ENCODE data around the gene TMEM98. TPM values are rescaled to one million over a fixed set of nuclear protein-coding genes. Genes with fewer than 3 reads are reported as not detected.
A peak's percentile ranks its signal among the peaks of the same experiment; 100 is the strongest.
"Not testable (repeated sequence)": the region's sequence is repeated elsewhere in the genome, so short reads cannot be mapped to it uniquely, and the experiment has no call there.

Gene TMEM98
- total RNA-seq, 2 experiments from 2014 or later = 0.35 to 1.2 TPM

DNA sequence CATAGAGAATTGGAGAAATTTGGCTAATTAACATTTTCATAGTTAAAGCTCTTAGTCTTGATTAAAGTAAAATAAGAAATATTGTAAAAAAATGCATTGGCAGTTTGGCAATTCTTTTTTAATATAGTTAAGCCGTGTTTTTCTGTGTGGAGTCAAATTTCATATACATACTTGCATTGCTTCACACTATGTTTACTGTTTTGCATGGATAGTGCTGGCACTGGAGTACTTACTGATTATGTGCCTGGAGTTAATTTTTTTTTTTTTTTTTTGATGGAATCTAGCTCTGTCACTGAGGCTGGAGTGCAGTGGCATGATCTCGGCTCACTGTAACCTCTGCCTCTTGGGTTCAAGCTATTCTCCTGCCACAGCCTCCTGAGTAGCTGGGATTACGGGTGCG is 8.1 kb upstream of the TMEM98 start:
- ATAC-seq; H3K36me3 Mint-ChIP-seq; H3K27ac Mint-ChIP-seq; H3K9me3 Mint-ChIP-seq (ENCODE audit: low read depth); H3K27me3 Mint-ChIP-seq; H3K4me3 Mint-ChIP-seq; DNase-seq: not testable (repeated sequence)
- H3K4me1 Mint-ChIP-seq = peaks cover 35% of the 10 kb centered on the region
- CTCF ChIA-PET = interaction anchor here (1.5 to 2.0 kb wide), 2 partner anchors 17 to 43 kb away, joined by 4 to 10 read pairs; partner anchors contain the start of gene MYO1D

DNA sequence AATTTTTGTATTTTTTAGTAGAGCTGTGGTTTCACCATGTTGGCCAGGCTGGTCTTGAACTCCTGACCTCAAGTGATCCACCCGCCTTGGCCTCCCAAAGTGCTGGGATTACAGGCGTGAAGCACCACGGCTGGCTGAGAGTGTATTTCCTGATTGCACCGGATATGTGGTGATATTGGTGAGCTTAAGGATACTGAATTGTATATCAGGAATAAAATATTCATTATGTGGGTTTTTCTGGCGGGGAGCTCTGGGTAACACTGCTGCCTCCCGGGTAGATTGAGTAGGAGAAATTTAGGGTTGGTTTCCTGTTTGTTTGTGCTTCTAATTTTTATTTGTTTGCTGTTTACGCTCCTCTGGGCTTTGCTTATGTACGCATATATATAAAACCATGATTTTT is 7.7 kb upstream of the TMEM98 start:
- CTCF ChIA-PET = interaction anchor here (1.0 to 2.0 kb wide), 4 partner anchors 9 to 44 kb away, joined by 4 to 10 read pairs (median 6); partner anchors contain the start of gene MYO1D
- Mint-ChIP-seq H3K4me3 (no peak overlapping the region), H3K27ac (no peak overlapping the region), H3K4me1 (peaks cover 31% of the 10 kb centered on the region), H3K36me3 (no peaks in the 10 kb centered on the region), H3K9me3 (ENCODE audit: low read depth) (no peaks in the 10 kb centered on the region), H3K27me3 (peaks cover 7% of the 10 kb centered on the region)
- DNase-seq (no peak), ATAC-seq (no peak)

DNA sequence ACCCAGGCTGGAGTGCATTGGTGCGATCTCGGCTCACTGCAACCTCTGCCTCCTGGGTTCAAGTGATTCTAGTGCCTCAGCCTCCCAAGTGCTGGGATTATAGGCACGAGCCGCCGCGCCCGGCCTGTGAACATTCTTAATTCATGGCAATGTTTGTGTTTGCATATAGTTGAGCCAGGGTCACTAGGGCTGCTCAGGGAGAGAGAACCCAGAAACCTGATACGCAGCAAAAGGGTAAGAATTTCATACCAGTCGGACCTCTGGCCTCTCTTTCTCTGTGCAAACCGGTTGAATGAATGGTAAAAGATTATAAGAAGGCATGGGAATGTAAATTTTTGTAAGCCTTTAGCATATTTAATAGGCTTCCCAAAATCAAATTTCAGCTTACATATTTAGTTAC is 6.9 kb upstream of the TMEM98 start:
- ATAC-seq = no peak
- no peak overlapping the region for H3K27ac Mint-ChIP-seq
- CTCF ChIA-PET = interaction anchor here (1.0 to 2.0 kb wide), 3 partner anchors 8 to 45 kb away, joined by 5 to 10 read pairs (median 6); partner anchors contain the start of gene MYO1D

DNA sequence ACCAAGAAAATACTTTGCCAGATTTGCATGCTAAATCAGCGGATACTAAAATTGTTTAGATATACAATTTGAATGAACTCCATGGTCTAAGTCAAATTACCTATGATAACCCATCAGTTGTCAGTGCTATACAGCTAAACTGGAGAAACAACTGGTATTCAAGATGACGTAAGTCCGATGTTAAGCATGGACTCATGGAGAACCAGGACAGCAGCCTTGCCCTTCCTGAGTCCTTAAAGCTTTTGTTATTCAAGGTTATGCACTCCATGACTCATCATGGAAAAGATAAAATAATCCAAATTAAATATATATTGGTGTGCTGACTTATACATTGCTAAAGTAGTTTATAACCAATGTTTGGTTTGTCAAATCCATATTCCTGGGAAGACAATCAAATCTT is 4.0 kb upstream of the TMEM98 start:
- H3K27me3 Mint-ChIP-seq = peaks cover 27% of the 10 kb centered on the region
- H3K4me3 Mint-ChIP-seq; ATAC-seq; H3K9me3 Mint-ChIP-seq (ENCODE audit: low read depth); H3K4me1 Mint-ChIP-seq; DNase-seq; H3K36me3 Mint-ChIP-seq; H3K27ac Mint-ChIP-seq: not testable (repeated sequence)
- CTCF ChIA-PET = interaction anchor here (1.1 kb wide), 1 partner anchor 47 kb away, joined by 4 read pairs; the partner anchor contains the start of gene MYO1D

More for the DNA sequence above, 6.9 kb upstream of the TMEM98 start:
- no peaks in the 10 kb centered on the region for H3K9me3 Mint-ChIP-seq (ENCODE audit: low read depth)
- peaks cover 13% of the 10 kb centered on the region for H3K27me3 Mint-ChIP-seq
- peaks cover 23% of the 10 kb centered on the region for H3K4me1 Mint-ChIP-seq
- DNase-seq = no peak
- no peaks in the 10 kb centered on the region for H3K36me3 Mint-ChIP-seq
- H3K4me3 Mint-ChIP-seq = no peak overlapping the region

DNA sequence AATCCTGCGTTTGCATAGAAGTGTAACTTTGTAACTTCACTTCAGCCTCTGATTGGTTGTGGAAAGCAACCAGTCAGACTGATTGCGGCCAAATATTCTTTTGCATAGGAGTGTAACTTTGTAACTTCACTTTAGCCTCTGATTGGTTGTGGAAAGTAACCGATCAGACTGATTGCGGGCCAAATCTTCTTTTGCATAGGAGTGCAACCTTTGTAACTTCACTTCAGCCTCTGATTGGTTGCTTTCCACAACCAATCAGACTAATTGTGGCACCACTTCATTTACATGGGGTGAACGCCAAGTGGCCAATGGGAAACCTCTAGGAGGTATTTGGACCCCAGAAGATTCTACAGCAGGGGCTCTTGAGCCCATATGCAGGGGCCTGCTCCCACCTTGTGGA is 1.8 kb upstream of the TMEM98 start:
- ATAC-seq (no peak), DNase-seq (no peak)
- CTCF ChIA-PET = no interaction called here
- Mint-ChIP-seq H3K36me3 (no peaks in the 10 kb centered on the region), H3K9me3 (ENCODE audit: low read depth) (no peaks in the 10 kb centered on the region), H3K27ac (no peak overlapping the region), H3K27me3 (peaks cover 44% of the 10 kb centered on the region), H3K4me1 (peaks cover 4% of the 10 kb centered on the region), H3K4me3 (no peak overlapping the region)

DNA sequence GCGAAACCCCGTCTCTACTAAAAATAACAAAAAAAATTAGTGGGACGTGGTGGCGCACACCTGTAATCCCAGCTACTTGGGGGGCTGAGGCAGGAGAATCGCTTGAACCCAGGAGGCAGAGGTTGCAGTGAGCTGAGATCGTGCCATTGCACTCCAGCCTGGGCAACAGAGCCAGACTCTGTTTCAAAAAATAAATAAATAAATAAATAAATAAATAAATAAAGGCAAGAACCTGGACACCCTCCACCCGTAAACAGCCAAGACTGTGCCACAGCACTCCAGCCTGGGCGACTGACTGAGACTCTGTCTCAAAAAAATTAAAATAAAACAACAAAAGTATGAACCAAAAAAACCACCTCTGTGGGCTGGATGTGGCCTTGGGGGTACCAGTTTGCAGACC is 1.2 kb upstream of the TMEM98 start:
- H3K36me3 Mint-ChIP-seq; ATAC-seq; CTCF ChIA-PET; DNase-seq; H3K4me1 Mint-ChIP-seq; H3K27ac Mint-ChIP-seq; H3K4me3 Mint-ChIP-seq; H3K9me3 Mint-ChIP-seq (ENCODE audit: low read depth): not testable (repeated sequence)
- peaks cover 50% of the 10 kb centered on the region for H3K27me3 Mint-ChIP-seq

DNA sequence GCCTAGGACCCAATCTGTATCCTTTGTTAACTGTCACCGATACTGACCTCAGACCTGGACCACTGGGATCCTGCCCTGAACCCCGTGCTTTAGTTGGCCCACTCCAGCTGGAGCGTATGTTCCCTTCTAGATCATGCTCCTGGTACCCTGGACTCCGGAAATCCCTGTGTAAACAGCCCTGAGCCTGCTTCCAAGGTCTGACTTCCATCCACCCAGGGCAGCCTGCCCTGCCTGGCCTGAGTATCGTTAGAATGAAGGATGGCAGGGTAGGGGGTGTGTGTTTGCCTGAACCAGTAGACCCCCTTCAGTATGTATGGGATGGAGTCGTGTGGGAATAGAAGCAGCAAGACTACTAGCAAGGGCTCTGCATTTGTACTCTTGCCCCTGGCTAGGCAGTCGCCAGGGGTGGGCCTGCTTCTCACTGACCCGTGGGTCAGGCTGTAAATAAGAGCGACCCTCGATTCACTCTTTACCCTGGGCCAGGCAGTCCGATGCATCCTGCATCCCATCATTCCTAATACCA is 691 bp upstream of the TMEM98 start:
- H3K4me1 Mint-ChIP-seq = peaks cover 4% of the 10 kb centered on the region
- H3K9me3 Mint-ChIP-seq (ENCODE audit: low read depth) = no peaks in the 10 kb centered on the region
- H3K36me3 Mint-ChIP-seq = no peaks in the 10 kb centered on the region
- peak overlapping the region; percentile 46 for H3K4me3 Mint-ChIP-seq
- CTCF ChIA-PET = interaction anchor here (2.1 kb wide), 1 partner anchor 144 kb away, joined by 8 read pairs; no protein-coding TSS in a partner anchor
- no peak for ATAC-seq
- no peak for DNase-seq
- H3K27ac Mint-ChIP-seq = no peak overlapping the region
- H3K27me3 Mint-ChIP-seq = peaks cover 51% of the 10 kb centered on the region

DNA sequence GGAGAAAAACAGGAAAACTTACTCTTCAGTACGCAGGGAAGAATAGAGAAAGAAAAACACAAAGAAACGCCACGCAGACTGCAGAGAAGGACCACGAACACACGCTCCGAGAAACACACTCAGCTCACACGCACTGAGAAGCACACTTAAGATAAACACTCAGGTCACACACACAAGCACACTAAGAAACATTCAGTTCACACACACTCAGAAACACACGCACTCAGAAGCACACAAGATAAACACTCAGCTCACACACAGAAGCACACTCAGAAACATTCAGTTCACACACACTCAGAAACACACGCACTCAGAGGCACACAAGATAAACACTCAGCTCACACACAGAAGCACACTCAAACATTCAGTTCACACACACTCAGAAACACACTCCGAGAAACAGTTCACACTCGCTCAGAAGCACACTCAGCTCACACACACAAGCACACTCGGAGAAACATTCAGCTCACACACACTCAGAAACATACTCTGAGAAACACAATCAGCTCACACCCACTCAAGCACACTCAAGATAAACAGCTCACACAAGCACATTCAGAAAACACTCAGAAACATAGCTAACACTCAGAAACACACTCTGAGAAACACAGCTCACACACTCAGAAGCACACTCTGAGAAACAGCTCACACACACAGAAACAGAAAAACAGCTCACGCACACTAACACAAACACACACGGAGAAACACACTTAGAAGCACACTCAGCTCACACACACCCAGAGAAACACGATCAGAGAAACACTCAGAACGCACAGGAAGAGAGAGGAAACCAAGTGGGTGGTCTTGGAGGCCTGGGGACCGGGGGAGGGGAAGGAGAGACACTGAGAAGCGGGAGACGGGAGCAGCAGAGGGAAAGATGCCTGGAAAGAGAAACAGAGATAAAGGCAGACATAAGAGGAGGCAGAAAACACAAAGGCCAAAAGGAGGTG is 908 bp downstream of the TMEM98 start:
- Mint-ChIP-seq H3K4me3 (no peak overlapping the region), H3K9me3 (ENCODE audit: low read depth) (no peaks in the 10 kb centered on the region), H3K36me3 (no peaks in the 10 kb centered on the region), H3K27me3 (peaks cover 58% of the 10 kb centered on the region), H3K27ac (no peak overlapping the region), H3K4me1 (peaks cover 4% of the 10 kb centered on the region)
- no peak for ATAC-seq
- no peak for DNase-seq
- CTCF ChIA-PET = interaction anchor here (1.1 to 2.3 kb wide), 8 partner anchors 8 to 145 kb away, joined by 3 to 8 read pairs (median 6); partner anchors contain the start of gene MYO1D

DNA sequence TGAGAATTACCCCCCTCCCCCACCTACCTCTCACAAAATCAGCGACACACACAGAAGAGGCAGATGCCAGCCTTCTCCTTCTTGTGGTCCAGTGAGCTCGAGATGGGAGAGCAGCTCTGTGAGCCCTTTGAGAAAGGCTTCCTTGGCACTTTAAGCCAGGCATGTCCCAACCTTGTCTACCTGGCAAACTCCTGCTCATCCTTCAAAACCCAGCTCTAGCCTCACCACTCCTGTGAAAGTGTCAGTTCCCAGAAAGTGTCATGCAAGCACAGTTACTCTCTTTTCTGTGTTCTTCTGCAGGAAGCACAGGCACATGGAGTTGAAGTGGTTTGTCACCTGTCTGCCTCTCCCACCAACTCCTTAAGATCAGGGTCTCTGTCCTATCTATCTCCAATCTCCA is 1.6 kb downstream of the TMEM98 start:
- no peaks in the 10 kb centered on the region for H3K9me3 Mint-ChIP-seq (ENCODE audit: low read depth)
- DNase-seq (no peak), ATAC-seq (no peak)
- H3K27ac Mint-ChIP-seq = no peak overlapping the region
- H3K27me3 Mint-ChIP-seq = peaks cover 59% of the 10 kb centered on the region
- peaks cover 4% of the 10 kb centered on the region for H3K4me1 Mint-ChIP-seq
- no peak overlapping the region for H3K4me3 Mint-ChIP-seq
- H3K36me3 Mint-ChIP-seq = no peaks in the 10 kb centered on the region
- CTCF ChIA-PET = interaction anchor here (1.1 to 2.3 kb wide), 7 partner anchors 7 to 146 kb away, joined by 3 to 8 read pairs (median 6); partner anchors contain the start of gene MYO1D

DNA sequence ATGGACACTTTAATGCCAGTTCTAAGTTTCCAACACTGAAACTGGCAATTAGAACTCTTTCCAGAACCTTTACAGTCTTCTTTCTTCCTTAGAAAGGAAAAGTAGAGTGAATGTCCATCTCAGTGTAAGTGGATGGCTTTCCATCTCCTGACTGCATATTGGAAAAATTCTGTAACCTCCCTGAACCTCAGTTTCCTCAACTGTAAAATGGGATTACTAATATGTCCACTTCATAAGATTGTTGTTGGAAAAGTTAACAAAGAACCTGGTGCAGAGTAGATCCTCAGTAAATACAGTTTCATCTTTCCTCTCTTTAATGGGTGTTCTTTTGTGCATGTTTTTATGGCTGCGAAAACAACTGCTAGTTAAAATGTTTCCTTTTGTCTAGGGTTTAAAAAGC is 2.6 kb downstream of the TMEM98 start:
- Mint-ChIP-seq H3K9me3 (ENCODE audit: low read depth) (no peaks in the 10 kb centered on the region), H3K27ac (no peak overlapping the region), H3K4me3 (no peak overlapping the region), H3K36me3 (no peaks in the 10 kb centered on the region), H3K27me3 (peaks cover 63% of the 10 kb centered on the region), H3K4me1 (peaks cover 4% of the 10 kb centered on the region)
- no peak for DNase-seq
- CTCF ChIA-PET = no interaction called here
- no peak for ATAC-seq

DNA sequence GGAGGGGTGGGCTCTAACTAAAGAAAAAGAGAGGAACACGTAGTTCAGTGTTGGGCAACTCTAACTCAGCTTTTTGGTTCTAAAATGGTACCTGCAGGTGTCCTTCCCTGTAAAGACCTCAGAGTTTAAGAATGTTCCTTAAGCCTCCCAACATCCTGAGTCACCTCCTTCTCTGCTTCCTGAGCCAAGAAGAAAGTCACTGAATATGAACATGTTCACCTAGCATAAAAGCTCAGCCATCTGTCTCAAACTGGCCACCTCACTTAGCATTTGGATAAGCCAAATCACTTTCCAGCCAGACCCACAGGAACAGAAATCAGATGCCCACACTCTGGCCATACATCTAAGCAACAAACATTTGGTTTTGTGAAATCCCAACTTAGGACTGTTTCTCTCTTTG is 3.7 kb downstream of the TMEM98 start:
- ATAC-seq (no peak), DNase-seq (no peak)
- no peak overlapping the region for H3K27ac Mint-ChIP-seq
- CTCF ChIA-PET = no interaction called here
- H3K36me3 Mint-ChIP-seq = no peaks in the 10 kb centered on the region
- peaks cover 58% of the 10 kb centered on the region for H3K27me3 Mint-ChIP-seq
- H3K9me3 Mint-ChIP-seq (ENCODE audit: low read depth) = no peaks in the 10 kb centered on the region
- peaks cover 6% of the 10 kb centered on the region for H3K4me1 Mint-ChIP-seq
- no peak overlapping the region for H3K4me3 Mint-ChIP-seq

DNA sequence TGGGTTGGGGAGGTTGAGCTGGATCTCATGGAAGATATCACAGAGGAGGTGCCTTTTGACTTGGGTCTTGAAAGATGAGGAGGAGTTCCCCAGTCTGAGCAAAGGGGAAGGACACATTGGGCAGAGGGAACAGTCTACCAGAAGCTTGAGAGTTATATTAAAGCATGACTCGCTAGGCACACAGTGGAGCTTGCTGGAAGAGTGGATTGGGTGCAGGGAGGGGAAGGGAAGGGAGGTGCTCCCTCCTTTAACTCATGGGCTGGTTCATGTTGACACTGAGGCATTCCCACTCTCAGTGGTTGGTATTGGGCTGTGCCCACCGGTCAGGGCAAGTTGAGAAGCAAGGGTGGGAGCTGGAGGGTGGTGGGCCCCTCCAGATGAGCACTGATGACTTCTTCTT is 5.9 kb downstream of the TMEM98 start:
- H3K9me3 Mint-ChIP-seq (ENCODE audit: low read depth) = no peaks in the 10 kb centered on the region
- peaks cover 61% of the 10 kb centered on the region for H3K27me3 Mint-ChIP-seq
- no peak overlapping the region for H3K4me3 Mint-ChIP-seq
- peaks cover 7% of the 10 kb centered on the region for H3K4me1 Mint-ChIP-seq
- CTCF ChIA-PET = interaction anchor here (4.1 kb wide), 1 partner anchor 18 kb away, joined by 31 read pairs; no protein-coding TSS in a partner anchor
- no peaks in the 10 kb centered on the region for H3K36me3 Mint-ChIP-seq
- no peak for DNase-seq
- no peak for ATAC-seq
- no peak overlapping the region for H3K27ac Mint-ChIP-seq

DNA sequence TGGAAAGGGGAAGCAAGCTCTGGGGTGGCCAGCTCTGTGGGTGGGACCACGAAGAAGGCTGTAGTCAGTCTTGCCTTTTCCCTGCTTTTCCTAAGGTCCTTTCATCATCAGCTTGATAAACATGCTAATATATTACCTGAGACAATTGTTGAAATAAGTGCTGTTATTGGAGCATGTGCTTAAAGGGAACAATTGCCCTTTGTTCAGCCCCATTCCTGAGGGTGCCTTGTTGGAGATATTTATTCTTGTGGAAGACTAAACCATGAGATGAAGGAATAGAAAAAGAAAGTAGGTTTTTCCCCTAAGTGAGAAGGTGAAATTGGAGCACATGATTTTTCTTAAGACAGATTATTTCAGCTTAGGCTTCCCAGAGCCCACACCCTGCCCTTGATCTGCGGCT is 7.8 kb downstream of the TMEM98 start:
- Mint-ChIP-seq H3K4me3 (no peak overlapping the region), H3K4me1 (peaks cover 7% of the 10 kb centered on the region), H3K27me3 (peaks cover 51% of the 10 kb centered on the region), H3K36me3 (no peaks in the 10 kb centered on the region), H3K27ac (no peak overlapping the region), H3K9me3 (ENCODE audit: low read depth) (no peaks in the 10 kb centered on the region)
- CTCF ChIA-PET = interaction anchor here (0.9 to 4.5 kb wide), 18 partner anchors 19 to 473 kb away, joined by 3 to 47 read pairs (median 4); partner anchors contain the start of gene MYO1D
- ATAC-seq = no peak
- DNase-seq = no peak

All from activated CD8-positive, alpha-beta memory T cell treated with anti-CD3 and anti-CD28 coated beads, Interleukin-2, amount 10 ng/mL, durations not matched to agents 7 days and 5 days (primary cell).